Memory B cell (primary cell): ENCODE measurements around the gene ZNF618.
A peak's percentile ranks its signal among the peaks of the same experiment; 100 is the strongest.

ENCODE experiments used
- ATAC-seq: fragments of 150-1000 bp; cut with Tn5 transposase; 2 replicates; pipeline ENCODE4 v1.10.0; 2021; ENCODE audit warnings: low read depth, mild to moderate bottlenecking, moderate library complexity
- DNase-seq, 2 donors: peaks; one replicate each; pipeline ENCODE4 v3.0.0; 2022; ENCODE audit warnings: low spot score in 2 of 2
- H3K27ac Mint-ChIP-seq: one replicate; pipeline ENCODE4 v1.8.0; 2022; ENCODE audit warnings: mild to moderate bottlenecking, moderate library complexity, mixed read lengths
- H3K27me3 Mint-ChIP-seq: one replicate; pipeline ENCODE4 v1.8.0; 2022; ENCODE audit warnings: mixed read lengths
- H3K36me3 Mint-ChIP-seq: one replicate; pipeline ENCODE4 v1.8.0; 2022; ENCODE audit warnings: mild to moderate bottlenecking, mixed read lengths
- H3K4me1 Mint-ChIP-seq: one replicate; pipeline ENCODE4 v1.8.0; 2022; ENCODE audit warnings: mixed read lengths
- H3K4me3 Mint-ChIP-seq: one replicate; pipeline ENCODE4 v1.8.0; 2022; ENCODE audit warnings: mild to moderate bottlenecking, moderate library complexity, mixed read lengths
- H3K9me3 Mint-ChIP-seq: one replicate; pipeline ENCODE4 v1.8.0; 2022; ENCODE audit warnings: mixed read lengths

Gene ZNF618

GRCh38 chr9:113888336-113888735, 12.2 kb downstream of the ZNF618 start:
- H3K4me1 Mint-ChIP-seq: peaks cover 9% of the 10 kb centered on the region
- DNase-seq (no peak), ATAC-seq (no peak)
- no peak overlapping the region for H3K27ac Mint-ChIP-seq
- peaks cover 2% of the 10 kb centered on the region for H3K9me3 Mint-ChIP-seq
- no peak overlapping the region for H3K4me3 Mint-ChIP-seq
- H3K27me3 Mint-ChIP-seq: peaks cover 3% of the 10 kb centered on the region
- H3K36me3 Mint-ChIP-seq: no peaks in the 10 kb centered on the region

- ATAC-seq (no peak), DNase-seq (no peak)
- peaks cover 2% of the 10 kb centered on the region for H3K27me3 Mint-ChIP-seq
- H3K36me3 Mint-ChIP-seq: no peaks in the 10 kb centered on the region
- H3K4me3 Mint-ChIP-seq: no peak overlapping the region
- peaks cover 9% of the 10 kb centered on the region for H3K4me1 Mint-ChIP-seq
- peak overlapping the region; percentile 62 for H3K27ac Mint-ChIP-seq
- H3K9me3 Mint-ChIP-seq: peaks cover 2% of the 10 kb centered on the region
These were observed 12.9 kb downstream of the ZNF618 start for GRCh38 chr9:113888976-113889375.

GRCh38 chr9:113890704-113891103, 14.6 kb downstream of the ZNF618 start:
- Mint-ChIP-seq H3K36me3 (no peaks in the 10 kb centered on the region), H3K27ac (no peak overlapping the region), H3K9me3 (peaks cover 2% of the 10 kb centered on the region), H3K27me3 (no peaks in the 10 kb centered on the region), H3K4me1 (peaks cover 3% of the 10 kb centered on the region), H3K4me3 (no peak overlapping the region)
- ATAC-seq: no peak
- DNase-seq: no peak

- H3K4me1 Mint-ChIP-seq: no peaks in the 10 kb centered on the region
- DNase-seq: no peak
These were observed 16.9 kb downstream of the ZNF618 start for GRCh38 chr9:113892861-113893491.

GRCh38 chr9:113894166-113894565, 18.1 kb downstream of the ZNF618 start:
- Mint-ChIP-seq H3K27me3 (no peaks in the 10 kb centered on the region), H3K4me3 (no peak overlapping the region), H3K9me3 (peaks cover 1% of the 10 kb centered on the region), H3K4me1 (no peaks in the 10 kb centered on the region), H3K36me3 (no peaks in the 10 kb centered on the region), H3K27ac (no peak overlapping the region)
- no peak for ATAC-seq
- no peak for DNase-seq

More at GRCh38 chr9:113892861-113893491, 16.9 kb downstream of the ZNF618 start:
- no peak overlapping the region for H3K27ac Mint-ChIP-seq
- H3K9me3 Mint-ChIP-seq: peaks cover 1% of the 10 kb centered on the region
- H3K4me3 Mint-ChIP-seq: no peak overlapping the region
- no peak for ATAC-seq
- H3K36me3 Mint-ChIP-seq: no peaks in the 10 kb centered on the region
- no peaks in the 10 kb centered on the region for H3K27me3 Mint-ChIP-seq

GRCh38 chr9:113895526-113895925, 19.4 kb downstream of the ZNF618 start:
- no peaks in the 10 kb centered on the region for H3K36me3 Mint-ChIP-seq
- DNase-seq (no peak), ATAC-seq (no peak)
- H3K27ac Mint-ChIP-seq: no peak overlapping the region
- no peaks in the 10 kb centered on the region for H3K9me3 Mint-ChIP-seq
- H3K4me1 Mint-ChIP-seq: no peaks in the 10 kb centered on the region
- H3K4me3 Mint-ChIP-seq: no peak overlapping the region
- no peaks in the 10 kb centered on the region for H3K27me3 Mint-ChIP-seq

GRCh38 chr9:113896713-113897112, 20.6 kb downstream of the ZNF618 start:
- no peak overlapping the region for H3K27ac Mint-ChIP-seq
- H3K4me3 Mint-ChIP-seq: no peak overlapping the region
- H3K27me3 Mint-ChIP-seq: no peaks in the 10 kb centered on the region
- peaks cover 2% of the 10 kb centered on the region for H3K9me3 Mint-ChIP-seq
- peaks cover under 1% of the 10 kb centered on the region for H3K36me3 Mint-ChIP-seq
- DNase-seq: no peak
- peak; percentile 15 for ATAC-seq
- H3K4me1 Mint-ChIP-seq: no peaks in the 10 kb centered on the region

GRCh38 chr9:113898151-113898550, 22.0 kb downstream of the ZNF618 start:
- ATAC-seq: no peak
- Mint-ChIP-seq H3K36me3 (peaks cover 1% of the 10 kb centered on the region), H3K27me3 (no peaks in the 10 kb centered on the region), H3K9me3 (peaks cover 2% of the 10 kb centered on the region), H3K27ac (no peak overlapping the region), H3K4me1 (no peaks in the 10 kb centered on the region), H3K4me3 (no peak overlapping the region)
- DNase-seq: no peak

GRCh38 chr9:113898596-113898995, 22.5 kb downstream of the ZNF618 start:
- no peak for ATAC-seq
- DNase-seq: no peak
- H3K4me1 Mint-ChIP-seq: no peaks in the 10 kb centered on the region
- H3K4me3 Mint-ChIP-seq: no peak overlapping the region
- H3K36me3 Mint-ChIP-seq: peaks cover 1% of the 10 kb centered on the region
- H3K27me3 Mint-ChIP-seq: no peaks in the 10 kb centered on the region
- no peak overlapping the region for H3K27ac Mint-ChIP-seq
- peaks cover 2% of the 10 kb centered on the region for H3K9me3 Mint-ChIP-seq

GRCh38 chr9:113899205-113899604, 23.1 kb downstream of the ZNF618 start:
- H3K36me3 Mint-ChIP-seq: peaks cover 1% of the 10 kb centered on the region
- H3K4me3 Mint-ChIP-seq: no peak overlapping the region
- no peaks in the 10 kb centered on the region for H3K4me1 Mint-ChIP-seq
- H3K9me3 Mint-ChIP-seq: peaks cover 2% of the 10 kb centered on the region
- no peak overlapping the region for H3K27ac Mint-ChIP-seq
- no peak for DNase-seq
- H3K27me3 Mint-ChIP-seq: no peaks in the 10 kb centered on the region
- ATAC-seq: no peak

- no peak overlapping the region for H3K4me3 Mint-ChIP-seq
- H3K27ac Mint-ChIP-seq: no peak overlapping the region
- no peaks in the 10 kb centered on the region for H3K4me1 Mint-ChIP-seq
- DNase-seq (no peak), ATAC-seq (no peak)
- H3K9me3 Mint-ChIP-seq: peaks cover 2% of the 10 kb centered on the region
- H3K27me3 Mint-ChIP-seq: peaks cover 1% of the 10 kb centered on the region
- peaks cover 1% of the 10 kb centered on the region for H3K36me3 Mint-ChIP-seq
These were observed 25.1 kb downstream of the ZNF618 start for GRCh38 chr9:113901221-113901688.

GRCh38 chr9:113903514-113904077, 27.5 kb downstream of the ZNF618 start:
- Mint-ChIP-seq H3K4me3 (no peak overlapping the region), H3K4me1 (no peaks in the 10 kb centered on the region), H3K27me3 (peaks cover 1% of the 10 kb centered on the region), H3K9me3 (peaks cover 2% of the 10 kb centered on the region), H3K36me3 (peaks cover 1% of the 10 kb centered on the region), H3K27ac (no peak overlapping the region)
- DNase-seq (no peak), ATAC-seq (no peak)

GRCh38 chr9:113906411-113907110, 30.5 kb downstream of the ZNF618 start:
- peaks cover 1% of the 10 kb centered on the region for H3K36me3 Mint-ChIP-seq
- H3K27ac Mint-ChIP-seq: no peak overlapping the region
- peaks cover 1% of the 10 kb centered on the region for H3K27me3 Mint-ChIP-seq
- no peaks in the 10 kb centered on the region for H3K4me1 Mint-ChIP-seq
- ATAC-seq (no peak), DNase-seq (no peak)
- H3K4me3 Mint-ChIP-seq: no peak overlapping the region
- no peaks in the 10 kb centered on the region for H3K9me3 Mint-ChIP-seq

GRCh38 chr9:113907282-113907681, 31.2 kb downstream of the ZNF618 start:
- no peaks in the 10 kb centered on the region for H3K9me3 Mint-ChIP-seq
- no peak for DNase-seq
- H3K27ac Mint-ChIP-seq: no peak overlapping the region
- no peaks in the 10 kb centered on the region for H3K4me1 Mint-ChIP-seq
- no peak for ATAC-seq
- H3K27me3 Mint-ChIP-seq: peaks cover 1% of the 10 kb centered on the region
- no peaks in the 10 kb centered on the region for H3K36me3 Mint-ChIP-seq
- no peak overlapping the region for H3K4me3 Mint-ChIP-seq
